Ishikawa (cell line): ENCODE data around the gene ERBB2.

Experiments
- CEBPB ChIP-seq: IDR thresholded peaks from 2 replicates; pipeline ENCODE4 v1.6.1; 2012
- CREB1 ChIP-seq: IDR thresholded peaks from 2 replicates; pipeline ENCODE4 v1.6.1; 2012; ENCODE audit warnings: low read depth
- EGR1 ChIP-seq: IDR thresholded peaks from 2 replicates; pipeline ENCODE4 v1.6.1; 2012
- EP300 ChIP-seq: IDR thresholded peaks from 2 replicates; pipeline ENCODE4 v1.6.1; 2012; ENCODE audit warnings: borderline replicate concordance
- FOXM1 ChIP-seq: IDR thresholded peaks from 2 replicates; pipeline ENCODE4 v1.6.1; 2012; ENCODE audit warnings: low read depth, borderline replicate concordance
- NFIC ChIP-seq: IDR thresholded peaks from 2 replicates; pipeline ENCODE4 v1.6.1; 2012
- RAD21 ChIP-seq: IDR thresholded peaks from 2 replicates; pipeline ENCODE4 v1.6.1; 2012; ENCODE audit warnings: low read depth
- TAF1 ChIP-seq: IDR thresholded peaks from 2 replicates; pipeline ENCODE4 v1.6.1; 2012; ENCODE audit warnings: low read depth, mild to moderate bottlenecking
- TCF12 ChIP-seq: IDR thresholded peaks from 2 replicates; pipeline ENCODE4 v1.6.1; 2012; ENCODE audit warnings: low read depth
- TEAD4 ChIP-seq: IDR thresholded peaks from 2 replicates; pipeline ENCODE4 v1.6.1; 2012
- YY1 ChIP-seq: IDR thresholded peaks from 2 replicates; pipeline ENCODE4 v1.6.1; 2012; ENCODE audit warnings: low read depth
- ZBTB7A ChIP-seq: IDR thresholded peaks from 2 replicates; pipeline ENCODE4 v1.6.1; 2012; ENCODE audit warnings: low read depth
- TF ChIP-seq, protein P1 (sequence below): IDR thresholded peaks from 2 replicates; pipeline ENCODE4 v1.6.1; 2012
- TF ChIP-seq, protein P2 (sequence below): IDR thresholded peaks from 2 replicates; pipeline ENCODE4 v1.6.1; 2012
- TF ChIP-seq, protein P3 (sequence below): IDR thresholded peaks from 2 replicates; pipeline ENCODE4 v1.6.1; 2012; ENCODE audit warnings: low read depth, mild to moderate bottlenecking

The ERBB2 gene

DNA sequence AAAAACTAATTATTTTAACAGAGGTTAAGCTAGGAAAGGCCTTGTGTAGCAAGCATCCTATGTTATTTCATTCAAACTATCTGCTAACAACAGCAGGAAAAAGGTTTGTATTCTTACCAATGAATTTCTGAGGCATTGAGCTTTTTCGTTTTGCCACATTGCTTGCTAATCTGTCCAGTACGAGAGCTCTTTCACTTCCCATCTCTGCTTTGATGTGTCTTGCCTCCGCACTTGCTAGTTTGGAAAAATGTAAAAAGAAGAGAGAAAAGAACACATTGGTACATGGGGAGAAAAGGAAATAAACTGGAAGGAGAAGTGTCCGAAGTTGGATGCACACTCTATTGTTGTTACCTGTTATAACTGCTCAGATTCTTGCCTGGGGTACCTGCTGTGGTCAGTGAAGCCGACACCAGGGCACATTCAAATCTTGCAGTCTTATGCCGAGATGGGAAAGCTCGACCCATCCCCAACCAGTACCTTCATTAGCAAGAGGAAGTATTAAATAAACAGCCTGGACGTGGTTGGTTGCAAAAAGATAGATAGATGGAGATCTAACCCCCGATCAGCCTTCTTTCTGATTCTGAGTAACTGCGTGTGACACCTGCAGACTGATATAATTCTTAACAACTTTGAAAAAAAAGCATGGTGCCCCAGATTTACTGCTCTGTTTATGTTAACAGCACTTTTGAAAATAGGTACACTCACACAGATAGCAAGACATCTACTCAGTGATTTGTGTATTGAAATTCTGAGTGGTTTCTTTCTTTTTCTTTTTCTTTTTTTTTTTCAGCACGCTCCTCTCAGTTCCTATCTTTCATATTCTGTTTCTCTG is 77.9 kb downstream of the ERBB2 start:
- TF ChIP-seq CEBPB (no peak), ZBTB7A (no peak), TEAD4 (no peak), RAD21 (no peak), FOXM1 (no peak), NFIC (no peak), TAF1 (no peak), TCF12 (no peak), CREB1 (no peak), EP300 (no peak), YY1 (no peak), EGR1 (no peak)
- TF ChIP-seq, protein P1, sequence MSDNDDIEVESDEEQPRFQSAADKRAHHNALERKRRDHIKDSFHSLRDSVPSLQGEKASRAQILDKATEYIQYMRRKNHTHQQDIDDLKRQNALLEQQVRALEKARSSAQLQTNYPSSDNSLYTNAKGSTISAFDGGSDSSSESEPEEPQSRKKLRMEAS = no peak
- TF ChIP-seq, protein P2, sequence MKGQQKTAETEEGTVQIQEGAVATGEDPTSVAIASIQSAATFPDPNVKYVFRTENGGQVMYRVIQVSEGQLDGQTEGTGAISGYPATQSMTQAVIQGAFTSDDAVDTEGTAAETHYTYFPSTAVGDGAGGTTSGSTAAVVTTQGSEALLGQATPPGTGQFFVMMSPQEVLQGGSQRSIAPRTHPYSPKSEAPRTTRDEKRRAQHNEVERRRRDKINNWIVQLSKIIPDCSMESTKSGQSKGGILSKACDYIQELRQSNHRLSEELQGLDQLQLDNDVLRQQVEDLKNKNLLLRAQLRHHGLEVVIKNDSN = no peak
- TF ChIP-seq, protein P3, sequence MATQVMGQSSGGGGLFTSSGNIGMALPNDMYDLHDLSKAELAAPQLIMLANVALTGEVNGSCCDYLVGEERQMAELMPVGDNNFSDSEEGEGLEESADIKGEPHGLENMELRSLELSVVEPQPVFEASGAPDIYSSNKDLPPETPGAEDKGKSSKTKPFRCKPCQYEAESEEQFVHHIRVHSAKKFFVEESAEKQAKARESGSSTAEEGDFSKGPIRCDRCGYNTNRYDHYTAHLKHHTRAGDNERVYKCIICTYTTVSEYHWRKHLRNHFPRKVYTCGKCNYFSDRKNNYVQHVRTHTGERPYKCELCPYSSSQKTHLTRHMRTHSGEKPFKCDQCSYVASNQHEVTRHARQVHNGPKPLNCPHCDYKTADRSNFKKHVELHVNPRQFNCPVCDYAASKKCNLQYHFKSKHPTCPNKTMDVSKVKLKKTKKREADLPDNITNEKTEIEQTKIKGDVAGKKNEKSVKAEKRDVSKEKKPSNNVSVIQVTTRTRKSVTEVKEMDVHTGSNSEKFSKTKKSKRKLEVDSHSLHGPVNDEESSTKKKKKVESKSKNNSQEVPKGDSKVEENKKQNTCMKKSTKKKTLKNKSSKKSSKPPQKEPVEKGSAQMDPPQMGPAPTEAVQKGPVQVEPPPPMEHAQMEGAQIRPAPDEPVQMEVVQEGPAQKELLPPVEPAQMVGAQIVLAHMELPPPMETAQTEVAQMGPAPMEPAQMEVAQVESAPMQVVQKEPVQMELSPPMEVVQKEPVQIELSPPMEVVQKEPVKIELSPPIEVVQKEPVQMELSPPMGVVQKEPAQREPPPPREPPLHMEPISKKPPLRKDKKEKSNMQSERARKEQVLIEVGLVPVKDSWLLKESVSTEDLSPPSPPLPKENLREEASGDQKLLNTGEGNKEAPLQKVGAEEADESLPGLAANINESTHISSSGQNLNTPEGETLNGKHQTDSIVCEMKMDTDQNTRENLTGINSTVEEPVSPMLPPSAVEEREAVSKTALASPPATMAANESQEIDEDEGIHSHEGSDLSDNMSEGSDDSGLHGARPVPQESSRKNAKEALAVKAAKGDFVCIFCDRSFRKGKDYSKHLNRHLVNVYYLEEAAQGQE = no peak
